NCI-H1417 (cell line): ENCODE results near the gene GAS7.
"Not testable (repeated sequence)": the region's sequence is repeated elsewhere in the genome, so short reads cannot be mapped to it uniquely, and the experiment has no call there.

Experiments used
- DNase-seq, 3 experiments: peaks; one replicate each; lab custom pipeline; 2025; lab: John Stamatoyannopoulos, UW

The GAS7 gene

DNA sequence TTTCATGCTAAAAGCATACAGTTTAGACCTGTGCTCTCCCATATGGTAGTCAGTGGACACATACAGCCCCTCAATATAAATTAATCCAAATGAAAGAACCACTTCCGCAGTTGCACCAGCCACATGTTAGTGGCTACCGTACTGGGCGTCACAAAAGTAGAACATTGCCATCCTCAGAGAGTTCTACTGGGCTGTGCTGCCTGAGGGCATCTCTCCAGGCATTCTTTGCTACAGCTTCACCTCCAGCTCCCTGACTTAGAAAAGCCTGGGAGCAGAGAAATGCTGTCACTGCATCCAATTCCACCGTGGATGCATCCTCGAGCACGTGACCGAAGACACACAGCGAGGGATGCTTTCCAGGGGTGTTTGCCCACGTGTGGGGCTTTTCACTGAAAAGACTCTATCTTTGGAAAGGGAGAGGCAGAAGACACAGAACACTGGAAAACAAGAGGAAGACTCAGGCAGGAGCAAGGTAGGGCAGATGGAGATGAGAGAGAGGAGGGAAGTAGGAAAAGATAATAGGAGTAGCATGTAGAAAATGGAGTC, 86.4 kb downstream of the GAS7 start:
- DNase-seq: no peak

DNA sequence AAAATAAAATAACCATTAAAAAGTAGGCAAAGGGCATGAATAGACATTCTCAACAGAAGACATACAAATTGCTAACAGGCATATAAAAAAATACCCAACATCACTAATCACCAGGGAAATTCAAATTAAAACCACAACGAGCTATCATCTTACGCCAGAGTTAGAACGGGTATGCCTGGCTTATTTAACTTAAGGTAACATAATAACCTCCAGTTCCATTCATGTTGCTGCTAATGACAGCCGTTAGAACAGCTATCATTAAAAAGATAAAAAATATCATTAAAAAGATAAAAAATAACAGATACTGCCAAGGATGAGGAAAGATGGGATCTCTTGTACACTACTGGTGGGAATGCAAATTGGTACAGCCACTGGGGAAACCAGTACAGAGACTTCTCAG, 89.3 kb downstream of the GAS7 start:
- no peak for DNase-seq

DNA sequence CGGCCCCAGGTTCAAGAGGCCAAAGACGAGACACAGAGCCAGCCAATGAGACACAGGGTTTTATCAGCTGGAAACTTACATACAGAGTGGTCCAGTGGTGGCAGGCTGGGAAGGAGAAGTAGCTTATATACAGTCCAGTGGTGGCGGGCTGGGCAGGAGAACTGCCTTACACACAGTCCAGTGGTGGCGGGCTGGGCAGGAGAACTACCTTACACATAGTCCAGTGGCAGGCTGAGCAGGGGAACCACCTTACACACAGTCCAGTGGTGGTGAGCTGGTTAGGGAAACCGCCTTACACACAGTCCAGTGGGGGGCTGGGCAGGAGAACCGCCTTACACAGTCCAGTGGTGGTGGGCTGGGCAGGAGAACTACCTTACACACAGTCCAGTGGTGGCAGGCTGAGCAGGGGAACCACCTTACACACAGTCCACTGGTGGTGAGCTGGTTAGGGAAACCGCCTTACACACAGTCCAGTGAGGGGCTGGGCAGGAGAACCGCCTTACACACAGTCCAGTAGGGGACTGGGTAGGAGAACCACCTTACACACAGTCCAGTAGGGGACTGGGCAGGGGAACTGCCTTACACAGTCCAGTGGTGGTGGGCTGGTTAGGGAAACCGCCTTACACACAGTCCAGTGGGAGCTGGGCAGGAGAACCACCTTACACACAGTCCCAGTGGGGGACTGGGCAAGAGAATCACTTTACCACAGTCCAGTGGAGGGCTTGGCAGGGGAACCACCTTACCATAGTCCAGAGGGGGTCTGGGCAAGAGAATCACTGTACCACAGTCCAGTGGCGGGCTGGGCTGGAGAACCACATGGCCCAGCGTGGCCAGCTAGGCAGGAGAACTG, 90.9 kb downstream of the GAS7 start:
- no peak for DNase-seq

DNA sequence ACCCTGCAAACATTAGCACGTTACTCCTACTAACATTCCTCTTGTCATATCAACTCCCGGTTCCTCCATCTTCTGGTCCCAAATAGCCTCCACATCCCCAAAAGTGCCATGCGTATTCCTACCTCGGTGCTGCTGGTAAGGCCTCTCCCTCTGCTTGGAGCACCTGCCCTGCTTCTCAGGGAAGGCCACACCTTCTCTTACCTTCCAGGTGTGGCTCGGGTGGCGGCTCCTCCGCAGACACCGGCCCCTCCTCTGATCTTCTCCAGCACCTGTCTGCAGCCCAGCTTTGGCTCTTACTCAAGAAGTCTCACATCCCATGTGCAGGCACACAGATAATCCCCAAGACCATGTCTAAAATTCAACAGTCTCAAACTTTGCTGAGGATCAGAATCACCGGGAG, 92.3 kb downstream of the GAS7 start:
- DNase-seq: no peak

DNA sequence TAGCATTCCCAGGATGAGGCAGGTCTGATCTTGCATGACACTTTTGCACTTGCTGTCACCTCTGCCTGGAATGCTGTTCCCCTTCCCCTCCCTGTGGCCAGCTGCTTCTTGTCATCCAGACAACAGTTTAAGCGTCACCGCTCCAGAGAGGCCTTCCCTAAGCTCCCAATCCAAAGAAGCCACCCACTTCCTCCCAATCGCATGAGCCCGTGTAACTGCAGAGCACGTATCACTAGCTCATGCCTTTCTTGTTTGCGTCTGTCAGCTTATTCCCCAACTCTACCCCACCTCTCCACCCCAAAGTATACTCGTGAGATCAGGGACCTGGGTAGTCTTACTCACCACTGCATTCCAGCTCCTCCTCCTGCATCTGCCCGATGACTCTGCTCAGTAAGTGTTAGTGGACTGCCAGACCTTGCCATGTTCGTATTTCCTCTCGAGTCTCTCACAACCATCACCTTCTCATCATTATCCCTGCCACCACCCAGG, 92.8 kb downstream of the GAS7 start:
- DNase-seq: no peak

DNA sequence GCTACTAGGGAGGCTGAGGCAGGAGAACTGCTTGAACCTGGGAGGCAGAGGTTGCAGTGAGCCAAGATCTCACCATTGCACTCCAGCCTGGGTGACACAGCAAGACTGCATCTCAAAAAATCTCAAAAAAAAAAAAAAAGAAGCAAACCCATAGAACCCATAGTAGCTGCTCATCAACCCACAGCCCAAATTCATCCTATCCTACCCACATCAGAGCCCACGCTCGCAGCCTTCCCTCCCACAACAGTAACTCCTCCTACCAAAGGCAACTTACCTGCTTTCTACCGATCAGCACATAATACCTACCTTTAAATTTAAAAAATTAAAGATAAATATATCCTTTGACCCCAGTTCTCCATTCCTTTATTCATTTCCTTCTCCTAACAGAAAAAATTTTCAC, 94.7 kb downstream of the GAS7 start:
- no peak for DNase-seq

DNA sequence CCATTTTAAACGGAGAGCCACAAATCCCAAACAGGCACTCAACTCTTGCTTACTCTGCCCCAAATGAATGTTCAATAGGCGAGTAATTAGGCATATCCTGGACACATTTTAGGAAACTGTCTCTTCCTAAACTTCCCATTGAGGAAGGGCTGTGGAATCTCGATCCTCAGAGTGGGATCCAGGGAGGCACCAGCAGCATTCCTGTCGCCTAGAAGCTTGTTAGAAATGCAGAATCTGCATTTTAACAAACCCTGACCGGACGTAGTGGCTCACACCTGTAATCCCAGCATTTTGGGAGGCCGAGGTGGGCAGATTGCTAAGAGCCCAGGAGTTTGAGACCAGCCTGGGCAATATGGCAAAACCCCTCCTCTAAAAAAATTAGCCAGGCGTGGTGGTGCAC, 95.6 kb downstream of the GAS7 start:
- DNase-seq: no peak

DNA sequence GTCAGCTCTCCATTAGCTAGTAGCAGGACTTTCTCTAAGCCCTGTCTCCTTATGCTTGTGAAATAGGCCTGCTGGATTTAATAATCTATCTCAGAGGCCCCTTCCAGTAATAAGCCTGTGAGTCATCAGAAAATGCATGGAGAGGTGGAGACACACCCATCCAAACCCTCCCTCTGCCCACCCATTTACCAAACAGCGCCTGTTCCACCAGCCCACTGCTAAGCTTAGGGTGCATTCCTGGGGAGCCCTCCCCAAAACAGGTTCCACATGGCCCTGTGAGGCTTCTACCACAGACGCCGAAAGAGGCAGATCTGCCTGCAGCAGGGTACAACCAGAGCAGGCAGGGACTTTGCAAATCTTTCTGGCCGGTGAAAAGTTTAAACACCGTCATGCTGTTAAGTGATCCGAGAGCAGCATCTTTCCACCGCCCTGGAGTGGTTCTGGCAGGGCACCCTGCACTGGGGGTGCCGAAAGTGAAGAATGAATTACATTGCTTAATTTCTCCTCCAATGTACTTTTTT, 99.3 kb downstream of the GAS7 start:
- no peak for DNase-seq

DNA sequence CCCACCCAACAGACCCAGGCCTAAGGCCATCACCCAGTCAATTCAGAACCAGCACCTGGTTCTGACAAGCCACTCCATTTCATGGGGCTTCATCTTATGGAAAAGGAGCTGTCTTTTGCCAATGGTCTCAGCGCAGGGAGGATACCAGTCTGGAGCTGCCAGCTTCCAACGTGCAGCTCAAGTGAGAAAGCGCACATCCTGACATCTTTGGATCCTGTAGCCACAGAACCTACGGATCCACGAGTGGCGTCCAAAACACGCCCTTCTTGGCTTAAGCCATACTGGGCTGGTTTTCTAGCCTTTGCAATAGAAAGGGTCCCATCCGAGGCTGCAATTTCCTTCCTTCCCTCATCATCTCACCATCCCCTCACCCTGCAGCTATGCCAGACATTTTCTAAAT, 101.8 kb downstream of the GAS7 start:
- DNase-seq: no peak

DNA sequence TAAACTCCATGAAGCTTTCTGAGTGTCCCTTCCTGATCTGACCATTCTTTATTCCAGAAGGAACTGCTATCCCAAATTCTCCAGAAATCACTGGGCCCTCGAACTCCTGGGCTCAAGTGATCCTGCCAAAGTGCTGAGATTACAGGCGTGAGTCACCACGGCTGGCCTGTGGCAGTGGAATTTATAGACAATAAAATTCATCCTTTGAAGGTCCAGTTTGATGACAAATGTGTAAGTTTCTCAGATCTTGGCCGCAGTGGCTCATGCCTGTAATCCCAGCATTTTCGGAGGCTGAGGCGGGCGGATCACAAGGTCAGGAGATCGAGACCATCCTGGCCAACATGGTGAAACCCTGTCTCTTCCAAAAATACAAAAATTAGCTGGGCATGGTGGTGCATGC, 103.1 kb downstream of the GAS7 start:
- DNase-seq: not testable (repeated sequence)

DNA sequence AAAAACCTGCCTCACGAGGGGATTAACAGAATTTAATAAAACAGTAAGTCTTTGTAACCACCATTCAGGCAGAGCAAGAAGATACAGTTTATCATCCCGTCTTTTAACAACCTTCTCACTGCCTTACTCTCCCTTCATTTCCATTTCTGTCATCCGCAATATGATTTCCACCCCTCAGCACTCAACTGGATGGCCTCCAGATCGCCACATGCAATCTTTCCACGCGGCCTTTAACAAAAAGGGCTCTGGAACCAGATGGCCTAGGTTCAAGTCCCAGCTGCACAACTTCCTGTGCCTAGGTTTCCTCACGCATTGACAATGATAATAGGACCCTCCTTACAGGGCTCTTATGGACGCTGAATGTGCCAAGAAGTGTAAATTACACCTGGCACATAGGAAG, 103.6 kb downstream of the GAS7 start:
- no peak for DNase-seq

DNA sequence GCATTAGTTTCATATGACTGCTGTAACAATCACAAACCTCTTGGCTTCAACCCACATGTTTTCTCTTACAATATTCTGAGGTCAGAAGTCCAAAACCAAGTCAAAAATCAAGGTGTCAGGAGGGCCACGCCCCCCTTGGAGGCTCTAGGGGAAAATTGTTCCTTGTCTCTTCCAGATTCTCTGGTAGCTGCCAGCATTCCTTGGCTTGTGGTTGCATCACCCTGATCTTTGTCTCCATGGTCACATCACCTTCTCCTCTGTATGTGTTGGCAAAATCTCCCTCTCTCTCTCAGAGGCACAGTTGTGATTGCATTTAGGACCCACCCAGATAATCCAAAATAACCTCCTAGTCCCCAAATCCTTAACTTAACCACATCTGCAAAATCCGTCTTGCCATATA, 105.8 kb downstream of the GAS7 start:
- no peak for DNase-seq

DNA sequence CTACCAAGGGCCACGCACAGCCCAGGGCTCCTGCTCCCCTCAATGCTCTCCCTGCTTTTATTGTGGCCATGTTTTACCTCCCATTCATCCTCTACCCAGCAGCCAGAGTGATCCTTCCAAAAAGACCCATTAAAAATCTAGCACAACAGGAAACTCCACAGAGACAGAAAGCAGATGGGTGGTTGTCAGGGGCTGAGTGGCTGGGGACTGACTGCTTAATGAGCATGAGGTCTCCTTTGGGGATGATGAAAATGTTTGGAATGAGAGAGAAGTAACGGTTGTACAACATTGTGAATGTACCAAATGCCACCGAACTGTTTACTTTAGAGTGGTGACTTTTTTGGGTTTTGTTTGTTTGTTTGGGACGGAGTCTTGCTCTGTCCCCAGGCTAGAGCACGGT, 107.4 kb downstream of the GAS7 start:
- DNase-seq: no peak

DNA sequence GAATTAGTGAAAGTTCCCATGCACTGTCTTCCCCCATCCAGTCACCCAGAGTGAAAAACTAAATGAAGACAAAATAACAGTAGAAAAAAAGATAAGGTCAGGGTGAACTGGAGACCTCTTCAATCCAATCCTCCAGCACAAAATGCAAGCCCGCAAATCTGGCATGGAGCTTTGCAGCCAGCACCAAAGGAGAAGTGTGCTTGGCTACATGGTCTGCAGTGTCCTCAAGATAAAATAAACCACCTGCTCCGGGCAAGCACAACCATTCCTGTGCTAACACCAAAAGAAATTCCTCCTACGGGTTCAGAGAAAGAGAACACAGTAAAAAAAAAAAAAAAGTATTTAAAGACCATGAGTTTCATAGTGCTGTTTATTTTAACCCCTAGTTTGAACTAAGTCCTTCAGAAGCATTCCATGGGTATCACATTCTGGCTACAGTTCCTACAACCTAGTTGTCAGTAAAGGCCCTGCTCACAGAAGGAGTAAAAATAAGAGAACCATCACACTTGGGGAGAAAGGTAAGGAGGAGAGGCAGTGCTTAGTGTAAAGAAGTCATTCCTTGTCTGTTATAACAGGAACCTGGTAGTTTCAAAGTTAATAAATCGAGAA, 109.1 kb downstream of the GAS7 start:
- DNase-seq: no peak

DNA sequence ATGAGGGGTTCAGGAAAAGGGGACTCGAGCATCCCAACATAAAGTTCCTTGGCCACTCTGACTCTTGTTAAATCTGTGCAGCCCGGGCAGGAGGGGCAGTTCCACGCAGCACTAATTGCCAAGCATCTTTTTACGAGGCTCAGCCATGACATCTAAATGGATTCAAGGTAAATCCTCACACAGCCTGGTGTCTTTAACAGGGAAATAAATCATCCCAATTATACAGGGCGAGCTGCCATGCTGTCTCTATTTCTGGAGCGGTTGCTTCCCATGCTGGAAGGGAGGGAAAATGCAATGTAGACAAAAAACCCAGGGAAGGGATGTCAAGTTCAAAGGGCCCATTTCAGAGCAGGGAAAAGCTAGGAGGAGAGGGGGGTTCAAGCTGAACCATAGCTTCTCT, 110.0 kb downstream of the GAS7 start:
- DNase-seq: no peak

DNA sequence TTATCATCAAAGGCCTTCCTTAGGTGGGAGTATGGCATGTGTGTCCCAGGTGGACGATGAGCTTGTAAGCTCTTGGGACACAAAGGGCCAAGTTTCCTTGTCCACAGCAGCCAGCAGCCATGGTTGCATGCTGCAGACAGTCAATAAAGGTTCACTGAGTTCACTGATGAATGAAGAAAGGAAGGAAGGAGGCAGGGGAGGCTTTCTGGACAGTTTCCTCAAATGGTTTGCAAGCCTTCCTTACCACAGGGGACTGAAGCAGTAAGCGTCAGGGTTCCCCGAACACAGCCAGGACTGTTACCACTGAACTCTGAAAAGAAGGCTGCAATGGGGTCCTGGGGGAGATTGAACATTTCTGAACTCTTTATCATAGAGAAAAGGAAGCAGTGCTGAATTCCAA, 111.1 kb downstream of the GAS7 start:
- no peak for DNase-seq

DNA sequence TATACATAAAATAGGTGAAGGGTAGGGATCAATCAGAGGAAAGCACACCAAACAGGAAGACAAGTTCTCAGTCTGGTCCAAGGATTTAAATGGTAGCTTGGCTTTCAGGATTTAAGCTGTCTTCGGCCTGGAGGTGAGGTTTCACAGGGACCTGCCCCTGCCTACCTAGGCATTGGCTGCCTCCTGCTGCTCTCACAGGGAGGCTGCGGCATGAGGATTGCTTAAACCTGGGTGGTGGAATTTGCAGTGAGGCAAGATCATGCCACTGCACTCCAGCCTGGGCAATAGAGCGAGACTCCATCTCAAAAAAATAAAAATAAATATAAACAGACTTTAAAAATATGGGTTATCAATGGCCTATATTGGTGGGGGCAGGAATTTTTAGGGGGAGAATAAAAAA, 114.5 kb downstream of the GAS7 start:
- DNase-seq: no peak

DNA sequence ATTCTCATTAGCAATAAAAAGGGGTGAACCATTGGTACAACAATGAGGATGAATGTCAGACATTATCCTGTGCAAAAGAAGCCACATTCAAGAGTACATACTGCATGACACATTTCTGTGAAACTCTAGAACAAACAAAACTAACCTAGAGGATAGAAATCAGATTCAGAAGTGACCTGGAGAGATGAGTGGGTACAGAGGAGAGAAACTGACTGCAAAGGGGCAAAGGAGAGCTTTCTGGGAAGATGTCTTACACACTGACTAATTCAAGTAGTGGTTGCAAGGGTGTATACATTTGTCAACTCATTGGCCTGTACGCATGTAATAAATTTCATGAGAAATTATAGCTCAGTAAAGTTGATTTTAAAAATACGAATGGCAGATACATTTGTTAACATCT, 115.6 kb downstream of the GAS7 start:
- no peak for DNase-seq

DNA sequence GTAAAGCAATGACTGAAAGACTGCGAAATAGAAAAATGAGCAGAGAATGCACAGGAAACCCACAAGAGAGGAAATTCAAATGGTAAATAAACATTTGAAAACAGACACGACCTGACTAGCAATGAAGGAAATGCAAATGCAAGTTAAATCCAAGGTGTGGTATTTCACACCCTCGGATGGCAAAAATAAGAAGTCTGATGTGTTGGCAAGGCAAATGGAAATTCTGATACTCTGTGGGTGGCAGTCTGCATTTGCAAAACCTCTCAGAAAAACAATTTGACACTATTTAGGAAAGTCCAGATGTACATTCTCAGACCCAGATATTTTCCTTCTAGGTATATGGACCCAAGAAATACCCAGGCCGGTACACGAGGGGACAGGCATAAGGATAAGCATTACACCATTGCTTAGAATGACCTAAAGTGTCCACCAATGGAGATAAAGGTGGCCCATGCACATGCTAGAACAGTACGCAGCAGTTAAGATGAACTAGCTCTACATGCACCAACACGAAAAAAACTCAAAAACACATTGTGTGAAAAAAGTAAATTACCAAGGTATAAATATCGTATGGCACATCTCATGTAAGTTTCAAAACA, 116.7 kb downstream of the GAS7 start:
- DNase-seq: no peak

DNA sequence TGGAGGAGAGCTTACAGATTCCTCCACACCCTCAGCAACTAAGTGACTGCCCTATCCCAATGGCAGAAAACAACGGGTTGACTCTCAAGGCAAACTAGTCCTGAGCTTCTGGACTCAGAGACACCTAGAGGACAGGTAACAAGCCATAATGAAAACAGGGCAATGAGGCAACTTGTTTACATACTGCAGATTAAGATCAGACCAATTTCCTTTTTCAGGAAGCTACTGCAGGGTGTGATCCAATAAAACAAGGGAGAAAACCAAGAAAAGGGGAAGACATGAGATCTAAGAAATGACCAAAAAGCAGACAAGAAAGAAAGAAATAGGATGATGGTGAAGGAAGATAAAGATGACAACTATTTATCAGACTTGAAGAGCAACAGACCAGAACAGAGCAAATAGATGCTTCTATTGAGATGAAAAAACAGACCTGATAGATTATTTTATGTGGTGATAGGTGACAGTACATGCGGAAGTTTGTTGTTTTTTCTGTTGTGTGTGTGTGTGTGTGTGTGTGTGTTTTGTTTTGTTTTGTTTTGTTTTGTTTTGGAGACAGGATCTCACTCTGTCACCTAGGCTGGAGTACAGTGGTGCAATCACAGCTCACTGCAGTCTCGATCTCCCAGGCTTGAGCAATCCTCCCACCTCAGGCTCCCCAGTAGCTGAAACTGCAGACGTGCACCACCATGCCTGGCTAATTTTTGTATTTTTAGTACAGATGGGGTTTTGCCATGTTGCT, 120.7 kb downstream of the GAS7 start:
- no peak for DNase-seq

DNA sequence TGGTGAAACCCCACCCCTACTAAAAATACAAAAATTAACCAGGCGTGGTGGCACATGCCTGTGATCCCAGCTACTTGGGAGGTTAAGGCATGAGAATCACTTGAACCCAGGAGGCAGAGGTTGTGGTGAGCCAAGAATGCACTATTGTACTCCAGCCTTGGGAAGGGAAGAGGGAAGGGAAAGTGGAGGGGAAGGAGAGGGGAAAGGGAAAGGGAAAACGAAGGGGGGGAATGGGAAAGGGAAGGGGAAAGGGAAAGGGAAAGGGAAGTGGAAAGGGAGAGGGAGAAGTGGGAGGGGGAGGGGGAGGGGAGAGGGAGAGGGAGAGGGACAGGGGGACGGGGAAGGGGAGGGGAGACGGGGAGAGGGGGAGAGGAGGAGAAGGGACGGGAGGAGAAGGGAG, 122.5 kb downstream of the GAS7 start:
- DNase-seq: no peak

DNA sequence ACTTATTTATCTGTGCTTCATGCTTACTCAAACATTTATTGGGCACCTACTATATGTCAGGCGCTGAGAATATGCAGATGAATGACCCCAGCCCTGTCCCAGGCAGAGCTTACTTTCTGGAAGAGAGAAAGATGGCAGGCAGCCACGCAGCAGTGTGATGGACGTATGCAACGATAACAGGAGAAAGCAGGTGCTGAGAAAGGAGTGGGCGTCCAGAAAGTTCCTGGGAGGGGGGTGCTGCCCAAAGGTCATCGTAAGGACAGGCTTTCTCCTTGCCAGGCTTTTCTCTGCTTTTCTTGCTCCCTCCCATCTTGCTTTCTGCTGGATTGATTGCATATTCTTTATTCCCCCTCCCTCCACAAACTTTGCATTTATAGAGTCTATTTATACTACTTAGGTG, 124.5 kb downstream of the GAS7 start:
- DNase-seq: no peak
